HG03045 (cell line): ENCODE results near the gene KCNQ1.

Experiments used
- ATAC-seq: cut with Tn5 transposase; IDR thresholded peaks from one replicate; pipeline ENCODE4 v1.9.1; 2021; ENCODE audit warnings: mild to moderate bottlenecking, moderate library complexity; ENCODE audit not compliant: unreplicated experiment

KCNQ1 gene

GRCh38 chr11:2769409-2770095, 324.7 kb downstream of the KCNQ1 start:
- ATAC-seq: no peak

DNA sequence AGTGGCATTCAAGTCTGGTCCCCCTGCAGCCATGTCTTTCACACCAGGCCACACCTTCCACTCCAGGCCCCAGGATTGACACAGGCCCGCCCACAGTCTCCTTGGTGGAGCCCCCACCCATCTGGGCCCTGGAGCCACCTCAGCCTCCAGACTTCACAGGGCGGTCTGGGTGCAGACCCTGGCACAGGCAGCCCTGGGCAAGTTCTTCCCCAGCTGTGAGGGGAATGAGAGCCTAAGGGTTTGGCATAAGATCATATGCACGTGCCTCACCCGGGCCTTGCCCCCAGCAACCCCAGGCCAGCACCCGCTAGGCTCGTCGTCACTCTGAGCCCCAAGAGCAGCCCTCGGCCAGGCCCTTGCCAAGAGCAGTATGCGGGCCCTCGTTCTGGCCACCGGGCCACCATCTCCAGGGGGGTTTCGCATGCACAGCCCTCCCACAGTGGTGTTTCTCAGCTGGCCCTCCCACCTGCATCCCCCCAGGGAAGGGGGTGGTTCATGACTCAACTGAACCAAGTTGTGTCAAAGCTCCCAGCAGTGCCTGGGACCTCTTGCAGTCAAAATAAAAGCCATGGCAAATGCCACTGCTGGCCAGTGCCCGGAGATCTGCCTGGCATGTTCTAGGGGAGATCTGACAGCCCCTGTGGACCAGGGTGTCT, 325.4 kb downstream of the KCNQ1 start:
- ATAC-seq: no peak

- no peak for ATAC-seq
Observed at GRCh38 chr11:2770761-2771301, 326.0 kb downstream of the KCNQ1 start.

DNA sequence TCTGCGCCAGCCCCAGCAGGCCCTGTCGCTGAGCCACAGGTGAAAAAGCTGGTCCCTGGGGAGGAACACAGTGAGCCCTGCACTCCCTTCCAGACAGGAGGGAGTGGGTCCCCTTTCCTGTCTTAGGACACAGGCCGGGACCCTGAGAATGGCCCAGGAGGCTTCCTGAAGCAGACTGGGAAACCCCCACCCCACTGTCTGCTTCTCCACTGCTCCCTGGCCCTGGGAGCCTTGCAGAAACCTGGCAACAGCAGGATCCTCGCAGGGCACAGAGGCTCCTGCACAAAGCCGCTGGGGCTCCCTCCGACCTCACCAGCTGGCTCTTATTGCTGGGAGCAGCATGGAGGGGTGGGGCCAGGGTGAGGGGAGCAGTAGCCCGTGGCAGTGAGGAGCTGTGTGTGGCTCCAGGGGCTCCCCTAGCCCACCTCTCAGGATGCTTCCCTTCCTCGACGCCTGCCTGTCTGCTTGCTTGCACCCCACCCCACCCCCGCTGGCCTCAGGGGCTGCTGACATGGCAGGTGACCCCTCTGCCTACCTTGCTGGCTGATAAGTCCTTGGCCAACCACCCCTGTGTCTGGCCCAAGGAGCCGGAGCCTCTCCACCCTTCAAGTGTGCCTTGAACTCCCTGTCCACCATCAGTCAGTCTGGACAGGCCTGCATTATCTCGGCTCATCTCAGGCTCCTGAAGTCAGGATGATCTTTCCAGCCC, 327.1 kb downstream of the KCNQ1 start:
- no peak for ATAC-seq

GRCh38 chr11:2772544-2773031, 327.8 kb downstream of the KCNQ1 start:
- no peak for ATAC-seq

- ATAC-seq: no peak
Observed at GRCh38 chr11:2774173-2775082, 329.6 kb downstream of the KCNQ1 start.

DNA sequence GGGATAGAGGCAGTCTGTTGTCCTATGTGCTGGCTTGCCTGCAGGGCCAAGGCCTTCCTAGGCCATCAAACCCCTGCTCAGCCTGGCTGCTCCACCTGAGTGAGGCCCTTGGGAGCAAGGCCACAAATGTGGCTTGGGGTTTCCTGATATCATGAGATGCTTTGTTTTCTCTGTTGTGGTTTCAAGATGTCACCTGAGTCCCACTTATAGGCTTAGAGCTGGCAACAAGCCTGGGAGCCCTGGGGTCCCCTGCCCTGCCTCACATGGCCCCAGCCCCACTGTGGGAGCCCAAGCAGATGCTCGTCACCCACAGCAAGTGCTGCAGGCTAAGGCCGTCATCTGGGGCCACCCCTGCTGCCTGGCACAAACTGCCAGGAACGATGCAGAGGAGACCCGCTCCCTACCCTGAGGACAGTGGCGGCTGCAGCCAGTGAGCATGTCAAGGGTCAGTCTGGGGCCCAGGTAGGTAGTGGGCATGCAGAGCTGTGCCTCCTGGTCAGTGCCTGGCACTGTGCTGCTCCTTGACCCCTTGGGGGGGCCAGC, 330.3 kb downstream of the KCNQ1 start:
- no peak for ATAC-seq

DNA sequence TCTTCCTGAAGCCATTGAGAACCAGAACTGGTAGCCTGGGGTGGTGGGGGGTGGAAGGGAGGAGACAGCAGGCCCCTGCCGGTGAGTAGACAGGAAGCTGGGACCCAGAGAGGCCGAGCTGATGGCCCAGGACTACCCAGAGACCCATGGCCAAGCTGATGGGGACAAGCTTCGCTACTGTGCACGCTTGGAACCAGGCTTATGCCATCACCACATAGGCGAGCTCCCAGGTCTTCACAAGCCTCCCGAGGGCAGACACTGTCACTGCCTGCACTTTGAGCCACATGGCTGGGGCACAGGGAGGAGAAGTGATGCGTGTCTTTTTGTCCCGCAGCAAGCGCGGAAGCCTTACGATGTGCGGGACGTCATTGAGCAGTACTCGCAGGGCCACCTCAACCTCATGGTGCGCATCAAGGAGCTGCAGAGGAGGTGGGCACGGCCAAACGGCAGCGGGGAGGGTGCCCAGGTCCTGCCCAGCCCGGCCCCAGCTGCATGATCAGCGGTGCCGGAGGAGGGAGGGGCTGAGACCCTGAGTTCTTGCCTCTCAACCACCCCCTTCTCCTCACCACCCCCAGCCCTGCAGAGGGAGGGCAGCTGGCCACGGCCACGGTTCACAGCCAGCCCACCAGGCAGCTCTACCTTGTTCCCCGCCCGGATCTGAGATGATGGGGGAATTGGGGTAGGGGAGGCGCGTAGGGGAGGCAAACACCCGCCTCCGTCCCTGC, 331.0 kb downstream of the KCNQ1 start:
- ATAC-seq: no peak

DNA sequence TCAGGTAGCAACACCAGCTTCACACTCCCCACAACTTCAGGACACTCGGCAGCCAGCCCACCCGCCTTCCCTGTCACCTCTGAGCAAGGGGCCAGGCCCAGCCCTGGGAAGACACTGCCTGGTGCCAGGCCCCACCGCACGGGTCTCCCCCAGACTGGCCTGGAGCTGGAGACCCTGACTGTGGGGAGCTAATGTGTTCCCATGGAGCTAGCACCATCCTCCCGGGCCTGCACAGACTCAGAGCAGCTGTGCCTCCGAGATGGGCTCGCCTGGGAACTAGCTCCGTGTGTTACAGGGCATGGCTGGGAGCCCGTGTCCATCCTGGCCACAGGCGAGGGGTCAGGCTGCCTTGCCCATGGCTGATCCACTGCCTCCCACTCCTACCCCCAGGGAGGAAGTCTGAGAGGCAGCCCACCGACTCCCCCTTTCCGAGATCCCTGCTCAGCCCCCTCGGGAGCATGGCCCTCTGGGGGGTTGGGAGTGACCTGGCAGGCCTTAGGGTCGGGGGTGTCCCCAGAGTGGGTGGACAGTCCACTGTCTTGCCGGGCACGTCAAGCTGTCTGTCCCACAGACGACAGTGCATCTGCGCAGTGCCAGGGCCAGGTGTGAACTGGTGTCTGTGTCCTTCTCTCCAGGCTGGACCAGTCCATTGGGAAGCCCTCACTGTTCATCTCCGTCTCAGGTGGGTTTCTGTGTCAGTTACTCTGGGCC, 331.7 kb downstream of the KCNQ1 start:
- ATAC-seq: no peak

- no peak for ATAC-seq
Observed at GRCh38 chr11:2777386-2777785, 332.6 kb downstream of the KCNQ1 start.

DNA sequence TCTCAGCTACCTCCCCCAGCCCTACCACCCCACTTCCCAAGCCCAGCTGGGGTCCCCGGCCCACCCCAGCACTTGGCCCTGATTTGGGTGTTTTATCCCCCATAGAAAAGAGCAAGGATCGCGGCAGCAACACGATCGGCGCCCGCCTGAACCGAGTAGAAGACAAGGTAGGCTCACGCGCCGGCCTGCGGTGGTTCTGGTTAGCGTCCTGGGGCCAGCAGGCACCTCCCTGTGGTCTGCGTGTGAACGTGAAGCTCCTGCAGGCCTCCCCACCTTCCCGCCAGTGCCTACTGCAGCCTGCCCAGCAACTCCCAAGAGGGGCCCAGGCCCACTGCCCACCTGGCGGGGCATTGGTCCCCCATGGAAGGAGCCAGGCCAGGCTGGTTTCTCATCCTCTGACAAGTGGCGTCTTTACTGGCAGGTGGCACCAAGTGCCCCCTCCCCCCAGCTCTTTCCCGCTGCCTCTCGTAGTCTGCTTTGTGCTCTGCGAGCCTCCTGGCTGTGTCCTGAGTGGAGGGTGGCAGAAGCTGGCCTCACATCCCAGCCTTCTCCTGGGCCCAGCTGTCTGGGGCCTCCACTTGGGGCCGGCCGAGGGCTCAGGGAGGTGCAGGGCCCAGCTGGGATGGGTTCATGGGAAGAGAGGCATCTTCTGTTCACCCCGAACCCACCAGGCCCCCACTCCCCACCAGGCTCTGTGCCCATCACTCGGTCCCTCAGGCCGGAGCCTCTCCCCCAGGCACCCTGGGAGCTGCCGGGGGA, 333.2 kb downstream of the KCNQ1 start:
- no peak for ATAC-seq

- ATAC-seq: no peak
Observed at GRCh38 chr11:2778630-2779498, 334.1 kb downstream of the KCNQ1 start.

GRCh38 chr11:2779499-2779980, 334.7 kb downstream of the KCNQ1 start:
- ATAC-seq: no peak

GRCh38 chr11:2779981-2780849, 335.4 kb downstream of the KCNQ1 start:
- no peak for ATAC-seq

- no peak for ATAC-seq
Observed at GRCh38 chr11:2780850-2781407, 336.1 kb downstream of the KCNQ1 start.
